Peyer's patch (tissue), 4 donors: ENCODE data around the gene CDON.

Source experiments
- POLR2A ChIP-seq, 2 donors: fragments of 450-650 bp; IDR thresholded peaks; one replicate each; pipeline ENCODE4 v1.5.1; 2017; ENCODE audit warnings: antibody characterized with exemption in 2 of 2, mild to moderate bottlenecking in 2 of 2, moderate library complexity in 2 of 2
- TF ChIP-seq, protein P1 (sequence below), 6 experiments: fragments of 450-650 bp in 4 of 6; fragments of 200-600 bp in 2 of 6; sonication (generic) in 1 of 6; IDR thresholded peaks; one replicate each; pipeline ENCODE4 v1.5.1; 2017 to 2019; ENCODE audit warnings: antibody characterized with exemption in 6 of 6, mild to moderate bottlenecking in 3 of 6, moderate library complexity in 1 of 6

- TF ChIP-seq, protein P1, sequence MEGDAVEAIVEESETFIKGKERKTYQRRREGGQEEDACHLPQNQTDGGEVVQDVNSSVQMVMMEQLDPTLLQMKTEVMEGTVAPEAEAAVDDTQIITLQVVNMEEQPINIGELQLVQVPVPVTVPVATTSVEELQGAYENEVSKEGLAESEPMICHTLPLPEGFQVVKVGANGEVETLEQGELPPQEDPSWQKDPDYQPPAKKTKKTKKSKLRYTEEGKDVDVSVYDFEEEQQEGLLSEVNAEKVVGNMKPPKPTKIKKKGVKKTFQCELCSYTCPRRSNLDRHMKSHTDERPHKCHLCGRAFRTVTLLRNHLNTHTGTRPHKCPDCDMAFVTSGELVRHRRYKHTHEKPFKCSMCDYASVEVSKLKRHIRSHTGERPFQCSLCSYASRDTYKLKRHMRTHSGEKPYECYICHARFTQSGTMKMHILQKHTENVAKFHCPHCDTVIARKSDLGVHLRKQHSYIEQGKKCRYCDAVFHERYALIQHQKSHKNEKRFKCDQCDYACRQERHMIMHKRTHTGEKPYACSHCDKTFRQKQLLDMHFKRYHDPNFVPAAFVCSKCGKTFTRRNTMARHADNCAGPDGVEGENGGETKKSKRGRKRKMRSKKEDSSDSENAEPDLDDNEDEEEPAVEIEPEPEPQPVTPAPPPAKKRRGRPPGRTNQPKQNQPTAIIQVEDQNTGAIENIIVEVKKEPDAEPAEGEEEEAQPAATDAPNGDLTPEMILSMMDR (IDR thresholded peaks at IDR 0.05), result no peak
- TF ChIP-seq POLR2A (IDR thresholded peaks at IDR 0.05), result no peak
Observed at GRCh38 chr11:126011754-126012153, 50.9 kb downstream of the CDON start.
